ENCODE measurements around the gene SIPA1L3. TPM values are rescaled to one million over a fixed set of nuclear protein-coding genes. Genes with fewer than 3 reads are reported as not detected.

Gene SIPA1L3
- polyA plus RNA-seq, 2 of the 4 experiments (the other 2 are of a cell fraction) = 28.9 to 50.6 TPM

DNA sequence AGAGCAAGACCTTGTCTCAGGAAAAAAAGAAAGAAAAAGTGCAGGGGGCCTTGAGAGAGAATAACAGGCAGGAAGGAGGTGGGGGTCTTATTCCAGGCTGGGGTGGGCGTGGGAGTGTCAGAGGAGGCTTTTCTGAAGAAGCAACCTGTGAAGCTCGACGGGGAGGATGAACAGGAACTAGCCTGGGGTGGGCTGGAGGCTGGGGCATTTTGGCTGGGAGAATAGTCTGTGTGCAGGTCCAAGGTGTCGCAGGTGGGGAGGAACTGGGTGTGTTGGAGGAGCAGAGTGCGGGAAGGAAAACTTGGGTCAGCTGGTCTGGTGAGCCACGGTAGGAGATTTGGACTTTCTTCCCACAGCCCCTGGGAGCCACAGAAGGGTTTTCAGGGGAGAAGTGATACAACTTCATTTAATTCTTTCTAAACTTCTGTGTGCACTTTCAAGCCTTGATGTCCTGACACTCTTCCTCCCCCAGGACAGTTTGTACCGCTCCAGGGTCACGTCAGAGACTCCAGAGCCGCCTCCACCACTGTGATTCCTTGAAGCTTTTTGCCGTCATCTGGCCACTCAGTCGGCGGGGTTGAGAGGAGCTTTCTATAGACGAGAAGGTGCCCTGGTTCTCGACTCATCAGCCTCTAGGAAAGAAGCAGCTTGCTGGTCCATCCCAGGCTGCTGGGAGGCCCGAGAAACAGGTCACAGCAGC, 138.7 kb downstream of the SIPA1L3 start:
- Histone ChIP-seq H3K4me1 (no peaks in the 10 kb centered on the region), H3K27ac (no peak overlapping the region), H3K9me3 (peaks cover 16% of the 10 kb centered on the region), H3K4me2 (no peak overlapping the region), H3K4me3 (no peak overlapping the region)
- ChIA-PET CTCF (interaction anchor here (0.6 to 28.8 kb wide), 9 partner anchors 9 to 163 kb away, joined by 3 to 316 read pairs (median 6); partner anchors contain the start of genes SIPA1L3 and WDR87), POLR2A (no interaction called here)
- DNase-seq (ENCODE audit: low read depth in 1 of 2, low spot score in 1 of 2) (no peak), FAIRE-seq (no peak), ATAC-seq (0 out of 6 replicates have a peak, but pooled peaks of 1 of the 2 experiments have one; percentile 7)
- TF ChIP-seq CHD2 (IDR thresholded peaks at IDR 0.05; ENCODE audit: low read length, partially characterized antibody) = no peak
- TF ChIP-seq CBX8 (IDR thresholded peaks at IDR 0.05) = no peak
- no peak for TF ChIP-seq EHF (CRISPR knock-in tag; IDR thresholded peaks at IDR 0.05)
- TF ChIP-seq FOSL2 (IDR thresholded peaks at IDR 0.05) = no peak
- TF ChIP-seq FOSL2 (CRISPR knock-in tag; IDR thresholded peaks at IDR 0.05) = no peak
- TF ChIP-seq RAD21 (conservative IDR thresholded peaks at IDR 0.05 in 1 of 2, IDR thresholded peaks at IDR 0.05 in 1 of 2) = no peak
- no peak for TF ChIP-seq RARB (CRISPR knock-in tag; IDR thresholded peaks at IDR 0.05)
- TF ChIP-seq MAZ (IDR thresholded peaks at IDR 0.05; ENCODE audit: borderline replicate concordance, low read depth, low read length) = no peak
- no peak for TF ChIP-seq NPAS2 (CRISPR knock-in tag; IDR thresholded peaks at IDR 0.05; ENCODE audit: borderline replicate concordance)
- TF ChIP-seq SREBF2 (IDR thresholded peaks at IDR 0.05) = no peak
- no peak for TF ChIP-seq RNF2 (IDR thresholded peaks at IDR 0.05; ENCODE audit: borderline replicate concordance, low read depth)
- no peak for TF ChIP-seq JUN (IDR thresholded peaks at IDR 0.05)
- no peak for TF ChIP-seq CBX2 (IDR thresholded peaks at IDR 0.05; ENCODE audit: borderline replicate concordance, low read depth)
- TF ChIP-seq, protein P1, sequence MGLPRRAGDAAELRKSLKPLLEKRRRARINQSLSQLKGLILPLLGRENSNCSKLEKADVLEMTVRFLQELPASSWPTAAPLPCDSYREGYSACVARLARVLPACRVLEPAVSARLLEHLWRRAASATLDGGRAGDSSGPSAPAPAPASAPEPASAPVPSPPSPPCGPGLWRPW (IDR thresholded peaks at IDR 0.05) = no peak
- no peak for TF ChIP-seq RFX5 (IDR thresholded peaks at IDR 0.05)
- no peak for TF ChIP-seq HOXB5 (CRISPR knock-in tag; IDR thresholded peaks at IDR 0.05)
- TF ChIP-seq GATA3 (IDR thresholded peaks at IDR 0.05; ENCODE audit: borderline replicate concordance) = no peak
- TF ChIP-seq FOXS1 (CRISPR knock-in tag; IDR thresholded peaks at IDR 0.05) = no peak
- TF ChIP-seq ESRRA (IDR thresholded peaks at IDR 0.05; ENCODE audit: borderline replicate concordance, low read length) = no peak
- no peak for TF ChIP-seq SMC3 (IDR thresholded peaks at IDR 0.05)
- 90% methylated on average over 15 of the region's 15 CpGs for WGBS (ENCODE audit: missing lambda C conversion rate)

DNA sequence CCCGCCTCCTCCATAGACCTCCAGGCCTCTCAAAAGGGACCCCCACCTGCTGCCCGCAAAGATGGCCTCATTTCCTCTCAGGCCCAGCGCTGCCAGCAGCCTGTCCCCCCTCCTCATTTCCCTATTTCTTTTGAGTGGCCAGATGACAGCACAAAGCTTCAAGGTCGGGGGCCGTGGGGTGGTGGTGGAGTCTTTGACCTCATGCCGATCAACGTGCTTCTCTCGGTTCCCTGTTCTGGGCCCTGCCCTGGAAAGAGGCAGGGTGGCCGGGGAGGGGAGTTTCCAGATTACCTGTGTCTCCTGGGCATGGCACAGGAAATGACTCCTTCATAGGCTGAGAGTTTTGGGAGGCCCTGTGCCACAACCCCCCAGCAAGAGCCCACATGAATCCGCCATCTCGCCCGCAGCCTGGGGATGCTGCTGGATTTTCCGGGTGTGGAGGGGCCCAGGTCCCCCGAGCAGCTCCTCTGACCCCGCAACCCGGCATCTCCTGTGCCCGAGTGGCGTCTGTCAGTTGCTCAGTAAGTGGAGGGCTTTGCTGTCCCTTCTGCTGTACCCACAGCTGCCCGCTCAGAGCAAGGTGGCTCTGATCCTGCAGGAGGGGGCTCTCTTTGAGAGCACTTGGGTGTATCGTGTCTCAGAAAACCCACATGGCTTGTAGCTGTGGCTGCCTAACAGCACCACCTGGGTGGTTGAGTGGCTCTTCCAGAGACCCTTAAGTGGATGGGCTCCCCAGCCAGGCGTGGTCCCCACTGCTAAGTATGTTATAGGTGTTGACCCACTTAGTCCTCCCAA, 139.4 kb downstream of the SIPA1L3 start:
- H3K9me3 ChIP-seq = peaks cover 14% of the 10 kb centered on the region
- H3K4me2 ChIP-seq = no peak overlapping the region
- no peak for ATAC-seq
- no peak for FAIRE-seq
- H3K4me1 ChIP-seq = no peaks in the 10 kb centered on the region
- no peak overlapping the region for H3K4me3 ChIP-seq
- CTCF ChIA-PET = interaction anchor here (0.6 to 28.8 kb wide), 8 partner anchors 9 to 162 kb away, joined by 3 to 316 read pairs (median 4); partner anchors contain the start of genes SIPA1L3 and WDR87
- no peak for DNase-seq (ENCODE audit: low read depth in 1 of 2, low spot score in 1 of 2)
- POLR2A ChIA-PET = no interaction called here
- WGBS (ENCODE audit: missing lambda C conversion rate) = 93% methylated on average over 21 of the region's 21 CpGs
- TF ChIP-seq GATA3 (IDR thresholded peaks at IDR 0.05; ENCODE audit: borderline replicate concordance) (no peak), TFCP2L1 (CRISPR knock-in tag; IDR thresholded peaks at IDR 0.05) (no peak), RNF2 (IDR thresholded peaks at IDR 0.05; ENCODE audit: borderline replicate concordance, low read depth) (no peak)
- TF ChIP-seq, protein P2, sequence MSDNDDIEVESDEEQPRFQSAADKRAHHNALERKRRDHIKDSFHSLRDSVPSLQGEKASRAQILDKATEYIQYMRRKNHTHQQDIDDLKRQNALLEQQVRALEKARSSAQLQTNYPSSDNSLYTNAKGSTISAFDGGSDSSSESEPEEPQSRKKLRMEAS (IDR thresholded peaks at IDR 0.05) = no peak
- no peak overlapping the region for H3K27ac ChIP-seq

DNA sequence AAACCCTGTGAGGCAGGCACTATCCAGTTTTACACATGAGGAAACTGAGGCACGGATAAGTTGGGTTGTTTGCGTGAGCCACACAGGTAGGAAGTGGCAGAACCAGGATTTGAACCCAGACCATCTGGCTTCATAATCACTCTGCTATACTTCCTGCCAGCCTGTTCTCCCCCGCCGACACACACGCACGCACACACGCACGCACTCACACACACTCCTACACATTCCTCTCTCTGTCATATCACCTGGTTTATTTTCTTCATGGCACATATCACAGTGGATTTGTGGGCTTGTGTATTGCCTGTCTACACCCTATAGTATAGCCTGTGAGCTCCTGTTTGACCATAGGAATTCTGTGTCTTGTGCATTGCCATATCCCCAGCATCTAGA, 140.0 kb downstream of the SIPA1L3 start:
- peaks cover 8% of the 10 kb centered on the region for H3K9me3 ChIP-seq
- H3K4me2 ChIP-seq = no peak overlapping the region
- ChIA-PET POLR2A (no interaction called here), CTCF (interaction anchor here (0.8 to 28.8 kb wide), 5 partner anchors 10 to 146 kb away, joined by 3 to 316 read pairs (median 4); partner anchors contain the start of genes SIPA1L3 and WDR87)
- FAIRE-seq (peak; percentile 72), DNase-seq (ENCODE audit: low read depth in 1 of 2, low spot score in 1 of 2) (peak in 1 of 2 experiments; percentile 45), ATAC-seq (peak in 1 of 2 experiments; percentile 14; a peak in 1 of 6 replicates)
- H3K4me3 ChIP-seq = no peak overlapping the region
- H3K4me1 ChIP-seq = no peaks in the 10 kb centered on the region
- TF ChIP-seq ESRRA (IDR thresholded peaks at IDR 0.05; ENCODE audit: borderline replicate concordance, low read length) (no peak), EHMT2 (IDR thresholded peaks at IDR 0.05; ENCODE audit: low read depth) (no peak), FOSB (CRISPR knock-in tag; IDR thresholded peaks at IDR 0.05) (no peak), POLR2AphosphoS2 (conservative IDR thresholded peaks at IDR 0.05; ENCODE audit: low read length) (no peak)
- H3K27ac ChIP-seq = no peak overlapping the region
- 94% methylated on average over 8 of the region's 8 CpGs for WGBS (ENCODE audit: missing lambda C conversion rate)
